GM19099 (cell line): ENCODE measurements around the gene NSD2.

ENCODE experiments used
- POLR2A ChIP-seq: IDR thresholded peaks from 3 replicates; pipeline ENCODE4 v1.6.1; 2011; ENCODE audit warnings: low read depth; ENCODE audit not compliant: insufficient read length; ENCODE audit errors: extremely low read depth

NSD2 gene

GRCh38 chr4:1993169-1993516 is 122.0 kb downstream of the NSD2 start:
- no peak for TF ChIP-seq POLR2A

- no peak for TF ChIP-seq POLR2A
Observed at GRCh38 chr4:1994938-1995337, 123.7 kb downstream of the NSD2 start.

GRCh38 chr4:1996866-1997611 is 125.8 kb downstream of the NSD2 start:
- no peak for TF ChIP-seq POLR2A

- no peak for TF ChIP-seq POLR2A
Observed at GRCh38 chr4:1997712-1998111, 126.5 kb downstream of the NSD2 start.

- no peak for TF ChIP-seq POLR2A
Observed at GRCh38 chr4:1998296-1998695, 127.1 kb downstream of the NSD2 start.

GRCh38 chr4:2006367-2006766 is 135.2 kb downstream of the NSD2 start:
- no peak for TF ChIP-seq POLR2A

- TF ChIP-seq POLR2A, result no peak
Observed at GRCh38 chr4:2006956-2007653, 135.9 kb downstream of the NSD2 start.

- TF ChIP-seq POLR2A, result no peak
Observed at GRCh38 chr4:2007804-2008670, 136.8 kb downstream of the NSD2 start.

- TF ChIP-seq POLR2A, result no peak
Observed at GRCh38 chr4:2008671-2008920, 137.4 kb downstream of the NSD2 start.

- peak; percentile 76 for TF ChIP-seq POLR2A
Observed at GRCh38 chr4:2008921-2009650, 137.9 kb downstream of the NSD2 start, which contains the start of gene NELFA. Gene NELFA (minus strand): TSS chr4:2008974. CDS start chr4:2008959, 15 bp downstream.

- no peak for TF ChIP-seq POLR2A
Observed at GRCh38 chr4:2009651-2010233, 138.5 kb downstream of the NSD2 start.

GRCh38 chr4:2011583-2011982 is 140.4 kb downstream of the NSD2 start:
- TF ChIP-seq POLR2A, result no peak

- TF ChIP-seq POLR2A, result no peak
Observed at GRCh38 chr4:2015008-2015407, 143.8 kb downstream of the NSD2 start.

GRCh38 chr4:2024683-2025082 is 153.5 kb downstream of the NSD2 start:
- no peak for TF ChIP-seq POLR2A

GRCh38 chr4:2025817-2026216 is 154.6 kb downstream of the NSD2 start:
- TF ChIP-seq POLR2A, result no peak
